GM23338 (cell line): ENCODE data around the gene NAGA. TPM values are rescaled to one million over a fixed set of nuclear protein-coding genes. Genes with fewer than 3 reads are reported as not detected.

ENCODE experiments used
- ATAC-seq: fragments of 200-7000 bp; cut with Tn5 transposase; 3 replicates; pipeline ENCODE4 v1.9.1; 2020
- DNase-seq: peaks from one replicate; pipeline ENCODE4 v3.0.0-alpha.2; 2015; ENCODE audit warnings: low spot score
- H2AFZ ChIP-seq: fragments of 200-600 bp; sonication (generic); 2 replicates; pipeline ENCODE4 v1.8.0; 2016; ENCODE audit warnings: antibody characterized with exemption, mild to moderate bottlenecking, moderate library complexity
- H3F3A ChIP-seq: fragments of 200-600 bp; sonication (generic); replicated peaks from 2 replicates; pipeline ENCODE4 v1.8.0; 2017; ENCODE audit warnings: antibody characterized with exemption, mixed run types, low read depth
- H3K27ac ChIP-seq: fragments of 200-600 bp; sonication (generic); 2 replicates; pipeline ENCODE4 v1.6.1; 2016; ENCODE audit warnings: low read depth
- H3K27me3 ChIP-seq: fragments of 200-600 bp; sonication (generic); 2 replicates; pipeline ENCODE4 v1.8.0; 2016; ENCODE audit warnings: mild to moderate bottlenecking, mixed run types, moderate library complexity; ENCODE audit not compliant: insufficient read depth
- H3K36me3 ChIP-seq: fragments of 200-600 bp; sonication (generic); 2 replicates; pipeline ENCODE4 v1.8.0; 2016; ENCODE audit warnings: mild to moderate bottlenecking; ENCODE audit not compliant: insufficient read depth
- H3K4me1 ChIP-seq: fragments of 200-600 bp; sonication (generic); 2 replicates; pipeline ENCODE4 v1.8.0; 2016; ENCODE audit warnings: mild to moderate bottlenecking, moderate library complexity; ENCODE audit not compliant: insufficient read depth
- H3K4me2 ChIP-seq: fragments of 200-600 bp; sonication (generic); 2 replicates; pipeline ENCODE4 v1.7.1; 2017; ENCODE audit warnings: mixed run types
- H3K4me3 ChIP-seq: fragments of 200-600 bp; sonication (generic); 2 replicates; pipeline ENCODE4 v1.6.1; 2016; ENCODE audit warnings: mixed run types
- H3K79me2 ChIP-seq: fragments of 200-600 bp; sonication (generic); replicated peaks from 2 replicates; pipeline ENCODE4 v1.8.0; 2017; ENCODE audit warnings: mild to moderate bottlenecking; ENCODE audit not compliant: insufficient read depth
- H3K9me2 ChIP-seq: fragments of 200-600 bp; sonication (generic); 2 replicates; pipeline ENCODE4 v1.8.0; 2017; ENCODE audit not compliant: insufficient read depth
- H4K20me1 ChIP-seq: fragments of 200-600 bp; sonication (generic); replicated peaks from 2 replicates; pipeline ENCODE4 v1.8.0; 2017; ENCODE audit warnings: mild to moderate bottlenecking; ENCODE audit not compliant: insufficient read depth
- H3K27ac Mint-ChIP-seq: 2 replicates; pipeline ENCODE4 v1.8.0; 2020; ENCODE audit warnings: inconsistent platforms, mild to moderate bottlenecking, moderate library complexity, mixed read lengths
- H3K27me3 Mint-ChIP-seq: 3 replicates; pipeline ENCODE4 v1.8.0; 2022; ENCODE audit warnings: low read depth, mild to moderate bottlenecking, moderate library complexity, mixed read lengths, inconsistent platforms; ENCODE audit not compliant: insufficient read depth, poor library complexity
- H3K36me3 Mint-ChIP-seq: 3 replicates; pipeline ENCODE4 v1.8.0; 2021; ENCODE audit warnings: low read depth, mild to moderate bottlenecking, inconsistent platforms, moderate library complexity, mixed read lengths
- H3K4me1 Mint-ChIP-seq: 3 replicates; pipeline ENCODE4 v1.8.0; 2020; ENCODE audit warnings: mild to moderate bottlenecking, inconsistent platforms, mixed read lengths
- H3K4me3 Mint-ChIP-seq: 3 replicates; pipeline ENCODE4 v1.8.0; 2021; ENCODE audit warnings: moderate library complexity, mild to moderate bottlenecking, inconsistent platforms, mixed read lengths
- H3K9me3 Mint-ChIP-seq: 3 replicates; pipeline ENCODE4 v1.8.0; 2020; ENCODE audit warnings: moderate library complexity, mild to moderate bottlenecking, inconsistent platforms, mixed read lengths
- CREB1 ChIP-seq: fragments of 250-450 bp; sonication (Bioruptor Pico); IDR thresholded peaks from 2 replicates; pipeline ENCODE4 v1.5.0; 2020; ENCODE audit warnings: low read depth, mild to moderate bottlenecking, moderate library complexity
- EZH2phosphoT487 ChIP-seq: fragments of 200-600 bp; sonication (generic); IDR thresholded peaks from one replicate; pipeline ENCODE4 v1.8.1; 2018; ENCODE audit warnings: antibody characterized with exemption; ENCODE audit not compliant: unreplicated experiment
- JUNB ChIP-seq: IDR thresholded peaks from one replicate; pipeline ENCODE4 v1.6.1; 2016; ENCODE audit warnings: antibody characterized with exemption; ENCODE audit not compliant: unreplicated experiment
- NANOG ChIP-seq: IDR thresholded peaks from 2 replicates; pipeline ENCODE4 v1.6.1; 2016; ENCODE audit warnings: antibody characterized with exemption, borderline replicate concordance
- STAT1 ChIP-seq: IDR thresholded peaks from one replicate; pipeline ENCODE4 v1.6.1; 2016; ENCODE audit warnings: antibody characterized with exemption; ENCODE audit not compliant: unreplicated experiment
- ZNF331 ChIP-seq: fragments of 250-450 bp; sonication (Bioruptor Pico); IDR thresholded peaks from 2 replicates; pipeline ENCODE4 v1.5.0; 2020; ENCODE audit warnings: low read depth, mild to moderate bottlenecking, moderate library complexity
- polyA plus RNA-seq: library from polyadenylated mRNA; unstranded; fragments of >200 nt; fragmentation: Nextera tagmentation; extraction: Ambion mirVana; gene quantifications from 2 replicates; pipeline ENCODE4 v1.2.1, GENCODE V29; 2016
- total RNA-seq: library from RNA; depleted of rRNA; stranded (reverse); fragments of >200 nt; shearing (Covaris generic); gene quantifications from 2 replicates; pipeline ENCODE4 v1.2.3, GENCODE V29; 2014
- TF ChIP-seq, protein P1 (sequence below): IDR thresholded peaks from 2 replicates; pipeline ENCODE4 v1.6.1; 2016; ENCODE audit warnings: antibody characterized with exemption
- TF ChIP-seq, protein P2 (sequence below): IDR thresholded peaks from one replicate; pipeline ENCODE4 v1.6.1; 2018; ENCODE audit warnings: antibody characterized with exemption; ENCODE audit not compliant: unreplicated experiment
- TF ChIP-seq, protein P3 (sequence below), 2 experiments: fragments of 200-600 bp in 1 of 2; sonication (generic) in 1 of 2; conservative IDR thresholded peaks; 2 replicates each; pipeline versions ENCODE4 v1.5.1 to v1.6.1; 2016 to 2017; ENCODE audit warnings: antibody characterized with exemption in 2 of 2, low read depth in 2 of 2, mild to moderate bottlenecking in 2 of 2, moderate library complexity in 1 of 2

NAGA gene
- total and polyA plus RNA-seq, 2 experiments from 2014 or later = 6.3 to 21.4 TPM

DNA sequence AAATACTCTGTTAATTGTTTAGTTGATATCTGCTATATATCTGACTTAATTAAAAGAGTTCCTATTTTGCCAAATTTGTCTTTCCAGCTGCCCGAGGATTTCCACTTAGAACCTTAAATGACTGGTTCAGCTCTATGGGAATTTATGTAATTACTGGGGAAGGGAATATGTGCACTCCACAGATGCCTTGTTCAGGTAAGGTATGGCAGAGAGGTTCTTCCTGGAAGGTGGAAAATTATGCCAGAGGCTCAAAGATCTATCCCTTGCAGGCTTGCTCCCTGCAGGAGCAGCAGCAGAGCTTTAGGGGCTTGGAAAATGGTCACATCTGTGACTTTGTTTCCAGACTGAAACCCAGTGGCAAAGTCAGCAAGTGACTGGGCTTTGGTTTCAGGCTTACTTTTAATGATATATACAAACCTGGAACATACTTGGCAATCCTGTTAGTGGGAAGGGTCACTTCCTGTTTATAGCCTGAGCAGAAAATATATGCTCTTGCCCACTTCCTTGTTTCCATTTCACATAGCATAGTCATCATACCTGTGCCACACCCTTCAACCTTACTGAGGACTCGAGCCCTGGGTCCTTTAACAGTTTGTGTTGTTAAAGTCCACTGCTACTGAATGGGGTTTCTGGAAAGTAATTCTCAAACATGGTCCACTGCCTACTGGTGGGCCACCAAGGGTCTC is 48.3 kb downstream of the NAGA start (continued):
- TF ChIP-seq, protein P1, sequence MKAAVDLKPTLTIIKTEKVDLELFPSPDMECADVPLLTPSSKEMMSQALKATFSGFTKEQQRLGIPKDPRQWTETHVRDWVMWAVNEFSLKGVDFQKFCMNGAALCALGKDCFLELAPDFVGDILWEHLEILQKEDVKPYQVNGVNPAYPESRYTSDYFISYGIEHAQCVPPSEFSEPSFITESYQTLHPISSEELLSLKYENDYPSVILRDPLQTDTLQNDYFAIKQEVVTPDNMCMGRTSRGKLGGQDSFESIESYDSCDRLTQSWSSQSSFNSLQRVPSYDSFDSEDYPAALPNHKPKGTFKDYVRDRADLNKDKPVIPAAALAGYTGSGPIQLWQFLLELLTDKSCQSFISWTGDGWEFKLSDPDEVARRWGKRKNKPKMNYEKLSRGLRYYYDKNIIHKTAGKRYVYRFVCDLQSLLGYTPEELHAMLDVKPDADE = no peak
- TF ChIP-seq, protein P2, sequence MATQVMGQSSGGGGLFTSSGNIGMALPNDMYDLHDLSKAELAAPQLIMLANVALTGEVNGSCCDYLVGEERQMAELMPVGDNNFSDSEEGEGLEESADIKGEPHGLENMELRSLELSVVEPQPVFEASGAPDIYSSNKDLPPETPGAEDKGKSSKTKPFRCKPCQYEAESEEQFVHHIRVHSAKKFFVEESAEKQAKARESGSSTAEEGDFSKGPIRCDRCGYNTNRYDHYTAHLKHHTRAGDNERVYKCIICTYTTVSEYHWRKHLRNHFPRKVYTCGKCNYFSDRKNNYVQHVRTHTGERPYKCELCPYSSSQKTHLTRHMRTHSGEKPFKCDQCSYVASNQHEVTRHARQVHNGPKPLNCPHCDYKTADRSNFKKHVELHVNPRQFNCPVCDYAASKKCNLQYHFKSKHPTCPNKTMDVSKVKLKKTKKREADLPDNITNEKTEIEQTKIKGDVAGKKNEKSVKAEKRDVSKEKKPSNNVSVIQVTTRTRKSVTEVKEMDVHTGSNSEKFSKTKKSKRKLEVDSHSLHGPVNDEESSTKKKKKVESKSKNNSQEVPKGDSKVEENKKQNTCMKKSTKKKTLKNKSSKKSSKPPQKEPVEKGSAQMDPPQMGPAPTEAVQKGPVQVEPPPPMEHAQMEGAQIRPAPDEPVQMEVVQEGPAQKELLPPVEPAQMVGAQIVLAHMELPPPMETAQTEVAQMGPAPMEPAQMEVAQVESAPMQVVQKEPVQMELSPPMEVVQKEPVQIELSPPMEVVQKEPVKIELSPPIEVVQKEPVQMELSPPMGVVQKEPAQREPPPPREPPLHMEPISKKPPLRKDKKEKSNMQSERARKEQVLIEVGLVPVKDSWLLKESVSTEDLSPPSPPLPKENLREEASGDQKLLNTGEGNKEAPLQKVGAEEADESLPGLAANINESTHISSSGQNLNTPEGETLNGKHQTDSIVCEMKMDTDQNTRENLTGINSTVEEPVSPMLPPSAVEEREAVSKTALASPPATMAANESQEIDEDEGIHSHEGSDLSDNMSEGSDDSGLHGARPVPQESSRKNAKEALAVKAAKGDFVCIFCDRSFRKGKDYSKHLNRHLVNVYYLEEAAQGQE = no peak
- TF ChIP-seq EZH2phosphoT487 (no peak), STAT1 (no peak), ZNF331 (CRISPR knock-in tag) (no peak), JUNB (no peak)

DNA sequence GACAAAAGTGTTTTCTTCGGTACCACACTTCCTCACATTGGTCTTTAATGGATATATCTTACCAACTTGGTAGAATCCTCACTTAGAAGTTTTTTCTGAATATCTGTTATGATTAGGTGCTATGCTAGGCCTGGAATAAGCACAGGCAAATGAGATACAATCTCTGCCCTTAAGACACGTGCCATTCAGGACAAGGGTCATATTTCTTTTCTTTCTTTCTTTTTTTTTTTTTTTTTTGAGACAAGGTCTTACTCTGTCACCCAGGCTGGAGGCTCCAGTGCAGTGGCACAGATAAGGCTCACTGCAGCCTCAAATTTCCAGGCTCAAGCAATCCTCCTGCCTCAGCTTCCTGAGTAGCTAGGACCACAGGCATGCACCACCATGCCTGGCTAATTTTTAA is 49.0 kb downstream of the NAGA start:
- Histone ChIP-seq H2AFZ (no peak overlapping the region), H3K4me1 (no peaks in the 10 kb centered on the region), H3F3A (no peaks in the 10 kb centered on the region), H3K4me2 (no peak overlapping the region), H3K79me2 (no peaks in the 10 kb centered on the region), H3K9me2 (0 out of 2 replicates have a peak, but pooled peaks cover 5% of the 10 kb centered on the region), H3K4me3 (no peak overlapping the region), H4K20me1 (no peaks in the 10 kb centered on the region), H3K27me3 (no peaks in the 10 kb centered on the region), H3K36me3 (no peaks in the 10 kb centered on the region), H3K27ac (no peak overlapping the region)
- Mint-ChIP-seq H3K4me3 (no peak overlapping the region), H3K36me3 (no peaks in the 10 kb centered on the region), H3K9me3 (no peaks in the 10 kb centered on the region), H3K4me1 (no peaks in the 10 kb centered on the region; the same call in 2 of the 3 replicates), H3K27me3 (peaks cover 4% of the 10 kb centered on the region), H3K27ac (no peak overlapping the region)
- ATAC-seq = no peak
- no peak for DNase-seq
- no peak for TF ChIP-seq EZH2phosphoT487
- TF ChIP-seq, protein P3, sequence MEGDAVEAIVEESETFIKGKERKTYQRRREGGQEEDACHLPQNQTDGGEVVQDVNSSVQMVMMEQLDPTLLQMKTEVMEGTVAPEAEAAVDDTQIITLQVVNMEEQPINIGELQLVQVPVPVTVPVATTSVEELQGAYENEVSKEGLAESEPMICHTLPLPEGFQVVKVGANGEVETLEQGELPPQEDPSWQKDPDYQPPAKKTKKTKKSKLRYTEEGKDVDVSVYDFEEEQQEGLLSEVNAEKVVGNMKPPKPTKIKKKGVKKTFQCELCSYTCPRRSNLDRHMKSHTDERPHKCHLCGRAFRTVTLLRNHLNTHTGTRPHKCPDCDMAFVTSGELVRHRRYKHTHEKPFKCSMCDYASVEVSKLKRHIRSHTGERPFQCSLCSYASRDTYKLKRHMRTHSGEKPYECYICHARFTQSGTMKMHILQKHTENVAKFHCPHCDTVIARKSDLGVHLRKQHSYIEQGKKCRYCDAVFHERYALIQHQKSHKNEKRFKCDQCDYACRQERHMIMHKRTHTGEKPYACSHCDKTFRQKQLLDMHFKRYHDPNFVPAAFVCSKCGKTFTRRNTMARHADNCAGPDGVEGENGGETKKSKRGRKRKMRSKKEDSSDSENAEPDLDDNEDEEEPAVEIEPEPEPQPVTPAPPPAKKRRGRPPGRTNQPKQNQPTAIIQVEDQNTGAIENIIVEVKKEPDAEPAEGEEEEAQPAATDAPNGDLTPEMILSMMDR (conservative IDR thresholded peaks at IDR 0.05; ENCODE audit: low read depth in 2 of 2) = no peak
- TF ChIP-seq, protein P2 = no peak
- TF ChIP-seq JUNB = no peak
- TF ChIP-seq CREB1 (CRISPR knock-in tag) = no peak
- TF ChIP-seq, protein P1 = no peak
- no peak for TF ChIP-seq NANOG
